PFSK-1 (cell line): ENCODE data around the gene CELA2A.

Experiments
- FOXP2 ChIP-seq: optimal IDR thresholded peaks from 2 replicates; pipeline ENCODE3; 2011; ENCODE audit warnings: borderline replicate concordance, control low read depth, inconsistent platforms; ENCODE audit not compliant: insufficient read depth; ENCODE audit errors: extremely low read length, extremely low read depth
- POLR2AphosphoS5 ChIP-seq: IDR thresholded peaks from 2 replicates; pipeline ENCODE4 v1.6.1; 2012; ENCODE audit warnings: low read depth, mild to moderate bottlenecking, control low read depth, low read length, moderate library complexity
- REST ChIP-seq, 2 experiments: IDR thresholded peaks; 2 replicates each; pipeline versions ENCODE4 v1.6.1 to v1.8.0; 2011 to 2012; ENCODE audit warnings: low read depth in 2 of 2, low read length in 2 of 2, control low read depth in 1 of 2, inconsistent platforms in 1 of 2, mild to moderate bottlenecking in 1 of 2, moderate library complexity in 1 of 2; ENCODE audit not compliant: insufficient read depth in 1 of 2
- SIN3A ChIP-seq: IDR thresholded peaks from 2 replicates; pipeline ENCODE4 v1.6.1; 2012; ENCODE audit warnings: mild to moderate bottlenecking, low read length, moderate library complexity, borderline replicate concordance; ENCODE audit not compliant: insufficient read depth
- TAF1 ChIP-seq: IDR thresholded peaks from 2 replicates; pipeline ENCODE4 v1.6.1; 2012; ENCODE audit warnings: low read length, control low read depth, borderline replicate concordance; ENCODE audit not compliant: insufficient read depth

- TF ChIP-seq SIN3A (no peak), TAF1 (no peak), POLR2AphosphoS5 (no peak), REST (IDR thresholded peaks at IDR 0.05; ENCODE audit: insufficient read depth in 1 of 2, low read depth in 2 of 2, low read length in 2 of 2) (no peak), FOXP2 (no peak)
Measured at GRCh38 chr1:15513919-15514318, 57.4 kb downstream of the CELA2A start.
